ENCODE data around the gene SYT1. TPM values are rescaled to one million over a fixed set of nuclear protein-coding genes. Genes with fewer than 3 reads are reported as not detected.

SYT1 gene
- total RNA-seq, 2 donors from 2014 or later, result 1.0 to 22.7 TPM

GRCh38 chr12:79366374-79366773, 501.8 kb downstream of the SYT1 start:
- ATAC-seq (no peak), DNase-seq (no peak)
- no peak overlapping the region for H3K4me3 ChIP-seq
- no peaks in the 10 kb centered on the region for H3K36me3 ChIP-seq (replicated peaks in 1 of 2; ENCODE audit: insufficient read depth in 1 of 2, low read depth in 2 of 2)
- no peaks in the 10 kb centered on the region for H3K4me1 ChIP-seq
- H3K27ac ChIP-seq, result no peak overlapping the region
- TF ChIP-seq POLR2A (IDR thresholded peaks at IDR 0.05) (no peak), CTCF (IDR thresholded peaks at IDR 0.05) (no peak)
- no peaks in the 10 kb centered on the region for H3K27me3 ChIP-seq
- 81 to 92% methylated on average over 2 of the region's 2 CpGs for WGBS, 2 donors
- intact Hi-C loops (cut with DNase I), result no loop called here
- H3K9me3 ChIP-seq, result no peaks in the 10 kb centered on the region

GRCh38 chr12:79367032-79367589, 502.5 kb downstream of the SYT1 start:
- 70 to 75% methylated on average over 3 of the region's 3 CpGs for WGBS, 2 donors
- TF ChIP-seq POLR2A (IDR thresholded peaks at IDR 0.05) (no peak), CTCF (IDR thresholded peaks at IDR 0.05) (no peak)
- Histone ChIP-seq H3K9me3 (no peaks in the 10 kb centered on the region), H3K27ac (no peak overlapping the region), H3K4me3 (no peak overlapping the region), H3K4me1 (no peaks in the 10 kb centered on the region), H3K27me3 (no peaks in the 10 kb centered on the region), H3K36me3 (replicated peaks in 1 of 2; ENCODE audit: insufficient read depth in 1 of 2, low read depth in 2 of 2) (no peaks in the 10 kb centered on the region)
- DNase-seq (no peak), ATAC-seq (no peak)
- intact Hi-C loops (cut with DNase I), result no loop called here

- no peak overlapping the region for H3K27ac ChIP-seq
- no peaks in the 10 kb centered on the region for H3K9me3 ChIP-seq
- no peak overlapping the region for H3K4me3 ChIP-seq
- WGBS, 2 donors, result 76 to 79% methylated on average over 2 of the region's 2 CpGs
- intact Hi-C loops (cut with DNase I), result no loop called here
- H3K36me3 ChIP-seq (replicated peaks in 1 of 2; ENCODE audit: insufficient read depth in 1 of 2, low read depth in 2 of 2), result no peaks in the 10 kb centered on the region
- TF ChIP-seq POLR2A (IDR thresholded peaks at IDR 0.05) (no peak), CTCF (IDR thresholded peaks at IDR 0.05) (no peak)
- ATAC-seq, result no peak
- no peaks in the 10 kb centered on the region for H3K27me3 ChIP-seq
- DNase-seq, result no peak
- no peaks in the 10 kb centered on the region for H3K4me1 ChIP-seq
Measured at GRCh38 chr12:79370021-79370420, 505.4 kb downstream of the SYT1 start.

GRCh38 chr12:79371226-79371625, 506.7 kb downstream of the SYT1 start:
- TF ChIP-seq POLR2A (IDR thresholded peaks at IDR 0.05), result no peak
- TF ChIP-seq CTCF (IDR thresholded peaks at IDR 0.05), result no peak
- Histone ChIP-seq H3K27me3 (no peaks in the 10 kb centered on the region), H3K27ac (no peak overlapping the region), H3K4me3 (no peak overlapping the region), H3K9me3 (no peaks in the 10 kb centered on the region), H3K4me1 (no peaks in the 10 kb centered on the region), H3K36me3 (replicated peaks in 1 of 2; ENCODE audit: insufficient read depth in 1 of 2, low read depth in 2 of 2) (no peaks in the 10 kb centered on the region)
- DNase-seq, result no peak
- ATAC-seq, result no peak
- intact Hi-C loops (cut with DNase I), result no loop called here
- WGBS, 2 donors, result 72 to 75% methylated on average over 2 of the region's 2 CpGs

GRCh38 chr12:79373896-79374499, 509.4 kb downstream of the SYT1 start:
- ATAC-seq, result no peak
- intact Hi-C loops (cut with DNase I), result no loop called here

More at GRCh38 chr12:79373896-79374499, 509.4 kb downstream of the SYT1 start:
- H3K4me3 ChIP-seq, result no peak overlapping the region
- H3K9me3 ChIP-seq, result no peaks in the 10 kb centered on the region
- no peaks in the 10 kb centered on the region for H3K36me3 ChIP-seq (replicated peaks in 1 of 2; ENCODE audit: insufficient read depth in 1 of 2, low read depth in 2 of 2)
- 49 to 51% methylated on average over 5 of the region's 5 CpGs for WGBS, 2 donors
- DNase-seq, result no peak
- H3K27me3 ChIP-seq, result no peaks in the 10 kb centered on the region
- H3K27ac ChIP-seq, result no peak overlapping the region
- H3K4me1 ChIP-seq, result no peaks in the 10 kb centered on the region
- TF ChIP-seq POLR2A (IDR thresholded peaks at IDR 0.05), result no peak
- peak in 5 of 7 experiments; percentile 4 to 35 (median 27) for TF ChIP-seq CTCF (IDR thresholded peaks at IDR 0.05)
